GM18861 (cell line): Measurements from ENCODE around the gene CCDC157.
"Not testable (repeated sequence)": the region's sequence is repeated elsewhere in the genome, so short reads cannot be mapped to it uniquely, and the experiment has no call there.

Source experiments
- ATAC-seq: cut with Tn5 transposase; IDR thresholded peaks from one replicate; pipeline ENCODE4 v1.9.1; 2021; ENCODE audit not compliant: unreplicated experiment

The CCDC157 gene

GRCh38 chr22:30325724-30326254, 31.0 kb upstream of the CCDC157 start:
- ATAC-seq: no peak

- peak; percentile 14 for ATAC-seq
These were observed 30.5 kb upstream of the CCDC157 start for GRCh38 chr22:30326255-30326705.

GRCh38 chr22:30326706-30327362, 30.0 kb upstream of the CCDC157 start, which contains the start of gene TBC1D10A:
TSS of gene TBC1D10A (minus strand) at chr22:30326941. CDS start at chr22:30326881, 60 bp downstream.
- ATAC-seq: peak; percentile 74

GRCh38 chr22:30327864-30328345, 28.9 kb upstream of the CCDC157 start:
- no peak for ATAC-seq

- no peak for ATAC-seq
These were observed 28.2 kb upstream of the CCDC157 start for GRCh38 chr22:30328466-30329049.

GRCh38 chr22:30332551-30332950, 24.3 kb upstream of the CCDC157 start:
- ATAC-seq: no peak

GRCh38 chr22:30332994-30333706, 23.7 kb upstream of the CCDC157 start:
- ATAC-seq: no peak

- no peak for ATAC-seq
These were observed 23.1 kb upstream of the CCDC157 start for GRCh38 chr22:30333707-30334087.

GRCh38 chr22:30334646-30335045, 22.2 kb upstream of the CCDC157 start:
- no peak for ATAC-seq

- ATAC-seq: no peak
These were observed 21.6 kb upstream of the CCDC157 start for GRCh38 chr22:30335236-30335635.

- no peak for ATAC-seq
These were observed 19.9 kb upstream of the CCDC157 start for GRCh38 chr22:30336752-30337460.

GRCh38 chr22:30337461-30337778, 19.4 kb upstream of the CCDC157 start:
- ATAC-seq: no peak

GRCh38 chr22:30338341-30338740, 18.5 kb upstream of the CCDC157 start:
- ATAC-seq: not testable (repeated sequence)

GRCh38 chr22:30338802-30339201, 18.0 kb upstream of the CCDC157 start:
- ATAC-seq: no peak

- no peak for ATAC-seq
These were observed 15.7 kb upstream of the CCDC157 start for GRCh38 chr22:30340911-30341685.

- no peak for ATAC-seq
These were observed 12.2 kb upstream of the CCDC157 start for GRCh38 chr22:30344447-30345200.

GRCh38 chr22:30347255-30347892, 9.4 kb upstream of the CCDC157 start:
- ATAC-seq: no peak

GRCh38 chr22:30348404-30348803, 8.4 kb upstream of the CCDC157 start:
- ATAC-seq: no peak

- ATAC-seq: no peak
These were observed 8.0 kb upstream of the CCDC157 start for GRCh38 chr22:30348809-30349208.
